ENCODE data around the gene FUBP1. TPM values are rescaled to one million over a fixed set of nuclear protein-coding genes. Genes with fewer than 3 reads are reported as not detected.
"Not testable (repeated sequence)": the region's sequence is repeated elsewhere in the genome, so short reads cannot be mapped to it uniquely, and the experiment has no call there.

Gene FUBP1, protein sequence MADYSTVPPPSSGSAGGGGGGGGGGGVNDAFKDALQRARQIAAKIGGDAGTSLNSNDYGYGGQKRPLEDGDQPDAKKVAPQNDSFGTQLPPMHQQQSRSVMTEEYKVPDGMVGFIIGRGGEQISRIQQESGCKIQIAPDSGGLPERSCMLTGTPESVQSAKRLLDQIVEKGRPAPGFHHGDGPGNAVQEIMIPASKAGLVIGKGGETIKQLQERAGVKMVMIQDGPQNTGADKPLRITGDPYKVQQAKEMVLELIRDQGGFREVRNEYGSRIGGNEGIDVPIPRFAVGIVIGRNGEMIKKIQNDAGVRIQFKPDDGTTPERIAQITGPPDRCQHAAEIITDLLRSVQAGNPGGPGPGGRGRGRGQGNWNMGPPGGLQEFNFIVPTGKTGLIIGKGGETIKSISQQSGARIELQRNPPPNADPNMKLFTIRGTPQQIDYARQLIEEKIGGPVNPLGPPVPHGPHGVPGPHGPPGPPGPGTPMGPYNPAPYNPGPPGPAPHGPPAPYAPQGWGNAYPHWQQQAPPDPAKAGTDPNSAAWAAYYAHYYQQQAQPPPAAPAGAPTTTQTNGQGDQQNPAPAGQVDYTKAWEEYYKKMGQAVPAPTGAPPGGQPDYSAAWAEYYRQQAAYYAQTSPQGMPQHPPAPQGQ
- 95.8 and 103 TPM in 2 replicates for total RNA-seq

DNA sequence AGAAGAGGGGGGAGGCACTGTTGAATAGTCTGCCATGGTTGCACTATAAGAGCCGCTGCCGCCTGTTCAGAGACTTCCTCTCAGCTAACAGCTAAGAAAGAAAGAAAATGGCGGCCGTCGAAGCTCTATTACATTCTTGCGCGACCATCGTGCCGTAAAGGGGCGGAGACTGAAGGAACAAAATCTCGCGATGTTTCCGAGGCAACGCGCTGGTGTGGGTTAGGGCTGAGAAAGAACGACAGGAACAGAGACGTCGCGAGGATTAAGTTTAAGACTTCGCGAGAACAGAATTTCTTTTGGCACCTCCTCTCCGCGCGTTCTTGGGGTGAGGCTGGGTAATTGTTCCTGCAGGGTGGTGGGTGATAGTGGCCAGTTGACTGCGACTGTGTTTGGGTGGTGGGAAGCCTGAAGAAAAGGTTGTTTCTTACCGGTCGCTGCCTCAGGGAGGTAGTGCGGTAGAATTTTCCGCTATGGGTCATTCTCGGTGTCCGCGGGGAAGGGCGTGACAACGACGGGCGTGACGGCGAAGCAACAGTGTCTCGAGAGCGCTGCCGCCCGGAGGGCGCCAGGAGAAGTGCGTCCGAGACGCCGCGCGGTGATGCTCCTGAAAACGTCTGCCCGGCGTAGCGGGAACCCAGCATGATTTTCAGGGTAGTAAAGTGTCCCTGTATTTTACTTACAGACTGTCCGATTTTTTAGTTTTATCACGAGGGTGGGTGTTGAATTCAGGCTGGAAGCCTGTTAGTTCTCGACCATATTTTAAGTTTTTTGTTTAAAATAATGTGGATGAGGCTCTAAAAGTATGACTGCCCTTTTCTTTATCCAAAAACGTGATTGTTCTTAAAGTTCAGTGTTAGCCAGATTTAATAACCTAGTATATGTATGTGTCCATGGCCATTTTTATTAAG lies at the start of gene FUBP1:
TSS of gene FUBP1 (minus strand) at position 104 of the 908 bp plus-strand sequence. CDS start at position 36, 68 bp downstream.
- H3K4me3 ChIP-seq (ENCODE audit: low read depth, low read length) = peak within 1 kb of the TSS; percentile 81
- H3K27me3 ChIP-seq (ENCODE audit: control insufficient read depth, insufficient read depth, low read length) = no peaks in the 10 kb centered on the region
- no peaks in the 10 kb centered on the region for H3K36me3 ChIP-seq (ENCODE audit: control insufficient read depth, insufficient read depth, low read length)
- DNase-seq (ENCODE audit: low read depth) = peak; percentile 98
- TF ChIP-seq, protein P1, sequence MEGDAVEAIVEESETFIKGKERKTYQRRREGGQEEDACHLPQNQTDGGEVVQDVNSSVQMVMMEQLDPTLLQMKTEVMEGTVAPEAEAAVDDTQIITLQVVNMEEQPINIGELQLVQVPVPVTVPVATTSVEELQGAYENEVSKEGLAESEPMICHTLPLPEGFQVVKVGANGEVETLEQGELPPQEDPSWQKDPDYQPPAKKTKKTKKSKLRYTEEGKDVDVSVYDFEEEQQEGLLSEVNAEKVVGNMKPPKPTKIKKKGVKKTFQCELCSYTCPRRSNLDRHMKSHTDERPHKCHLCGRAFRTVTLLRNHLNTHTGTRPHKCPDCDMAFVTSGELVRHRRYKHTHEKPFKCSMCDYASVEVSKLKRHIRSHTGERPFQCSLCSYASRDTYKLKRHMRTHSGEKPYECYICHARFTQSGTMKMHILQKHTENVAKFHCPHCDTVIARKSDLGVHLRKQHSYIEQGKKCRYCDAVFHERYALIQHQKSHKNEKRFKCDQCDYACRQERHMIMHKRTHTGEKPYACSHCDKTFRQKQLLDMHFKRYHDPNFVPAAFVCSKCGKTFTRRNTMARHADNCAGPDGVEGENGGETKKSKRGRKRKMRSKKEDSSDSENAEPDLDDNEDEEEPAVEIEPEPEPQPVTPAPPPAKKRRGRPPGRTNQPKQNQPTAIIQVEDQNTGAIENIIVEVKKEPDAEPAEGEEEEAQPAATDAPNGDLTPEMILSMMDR (IDR thresholded peaks at IDR 0.05; ENCODE audit: insufficient read depth, low read length, severe bottlenecking) = peak; percentile 86
- FAIRE-seq = no peak

GRCh38 chr1:78021134-78021533 lies 42.3 kb upstream of the FUBP1 start:
- H3K36me3 ChIP-seq (ENCODE audit: control insufficient read depth, insufficient read depth, low read length); FAIRE-seq; H3K4me3 ChIP-seq (ENCODE audit: low read depth, low read length); DNase-seq (ENCODE audit: low read depth); H3K27me3 ChIP-seq (ENCODE audit: control insufficient read depth, insufficient read depth, low read length): not testable (repeated sequence)

GRCh38 chr1:78019024-78019423 lies 40.2 kb upstream of the FUBP1 start:
- Histone ChIP-seq H3K4me3 (ENCODE audit: low read depth, low read length) (no peak overlapping the region), H3K36me3 (ENCODE audit: control insufficient read depth, insufficient read depth, low read length) (no peaks in the 10 kb centered on the region), H3K27me3 (ENCODE audit: control insufficient read depth, insufficient read depth, low read length) (no peaks in the 10 kb centered on the region)
- no peak for DNase-seq (ENCODE audit: low read depth)
- FAIRE-seq = no peak
- TF ChIP-seq, protein P1 (IDR thresholded peaks at IDR 0.05; ENCODE audit: insufficient read depth, low read length, severe bottlenecking) = no peak

DNA sequence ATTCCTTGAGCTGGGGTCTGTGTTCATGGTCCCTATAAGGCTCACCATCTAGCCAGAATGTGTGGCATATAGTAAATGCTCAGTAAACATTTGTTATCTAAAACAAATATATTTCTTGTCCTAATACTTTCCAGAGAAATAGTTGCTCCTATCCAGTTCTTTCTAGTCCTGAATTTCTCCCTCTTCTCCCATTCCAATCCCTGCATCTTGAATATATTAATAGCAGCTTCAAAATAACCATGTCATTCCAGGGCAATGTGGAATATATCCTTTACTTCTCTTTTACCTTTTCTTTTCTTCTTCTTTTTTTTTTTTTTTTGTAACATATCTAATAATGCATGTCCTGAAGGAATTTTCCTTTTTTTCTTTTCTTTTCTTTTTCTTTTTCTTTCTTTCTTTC lies 36.3 kb upstream of the FUBP1 start:
- FAIRE-seq (no peak), DNase-seq (ENCODE audit: low read depth) (no peak)
- peaks cover 2% of the 10 kb centered on the region for H3K36me3 ChIP-seq (ENCODE audit: control insufficient read depth, insufficient read depth, low read length)
- TF ChIP-seq, protein P1 (IDR thresholded peaks at IDR 0.05; ENCODE audit: insufficient read depth, low read length, severe bottlenecking) = no peak
- H3K27me3 ChIP-seq (ENCODE audit: control insufficient read depth, insufficient read depth, low read length) = no peaks in the 10 kb centered on the region
- no peak overlapping the region for H3K4me3 ChIP-seq (ENCODE audit: low read depth, low read length)

DNA sequence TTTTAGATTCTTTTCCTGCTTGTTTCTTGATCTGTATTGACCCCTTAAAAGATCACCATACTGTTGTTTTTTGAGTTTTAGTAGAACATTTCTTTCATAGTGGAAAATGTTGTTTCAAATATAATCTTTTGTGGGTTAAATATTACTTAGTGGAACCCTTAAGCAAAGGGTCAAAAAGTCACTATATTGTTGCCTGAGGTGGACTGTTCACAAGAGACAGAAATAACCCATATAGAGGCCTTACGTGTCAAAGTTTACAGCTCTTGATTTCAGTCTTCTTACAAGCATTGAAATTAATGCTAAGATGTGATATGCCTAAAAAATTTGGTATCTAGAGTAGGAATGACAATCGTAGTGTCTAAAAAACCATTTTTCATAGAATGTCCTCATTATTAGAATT lies 32.2 kb upstream of the FUBP1 start:
- TF ChIP-seq, protein P1 (IDR thresholded peaks at IDR 0.05; ENCODE audit: insufficient read depth, low read length, severe bottlenecking) = no peak
- FAIRE-seq (no peak), DNase-seq (ENCODE audit: low read depth) (no peak)
- Histone ChIP-seq H3K4me3 (ENCODE audit: low read depth, low read length) (no peak overlapping the region), H3K27me3 (ENCODE audit: control insufficient read depth, insufficient read depth, low read length) (no peaks in the 10 kb centered on the region), H3K36me3 (ENCODE audit: control insufficient read depth, insufficient read depth, low read length) (peaks cover 2% of the 10 kb centered on the region)

DNA sequence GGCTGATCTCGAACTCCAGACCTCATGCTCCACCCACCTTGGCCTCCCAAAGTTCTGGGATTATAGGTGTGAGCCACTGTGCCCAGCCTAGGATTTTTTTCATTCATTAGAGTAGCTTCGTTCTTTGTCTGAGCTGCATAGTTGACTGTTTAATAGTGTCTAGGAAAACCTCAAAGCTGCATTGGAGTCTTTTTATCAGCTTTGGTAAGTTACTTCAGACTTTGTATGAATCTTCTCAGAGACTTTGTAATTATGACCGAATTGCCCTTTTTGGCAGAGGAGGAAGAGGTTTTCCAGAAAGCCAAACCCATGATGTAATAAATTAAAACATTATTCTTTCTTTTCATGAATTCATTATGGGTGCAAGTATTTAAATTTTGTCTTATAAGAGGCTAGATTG lies 31.0 kb upstream of the FUBP1 start:
- DNase-seq (ENCODE audit: low read depth) = no peak
- no peak for FAIRE-seq
- no peak overlapping the region for H3K4me3 ChIP-seq (ENCODE audit: low read depth, low read length)
- H3K27me3 ChIP-seq (ENCODE audit: control insufficient read depth, insufficient read depth, low read length) = no peaks in the 10 kb centered on the region
- TF ChIP-seq, protein P1 (IDR thresholded peaks at IDR 0.05; ENCODE audit: insufficient read depth, low read length, severe bottlenecking) = no peak
- H3K36me3 ChIP-seq (ENCODE audit: control insufficient read depth, insufficient read depth, low read length) = peaks cover 2% of the 10 kb centered on the region

Measured in bronchial epithelial cell (primary cell).